K562 (cell line): ENCODE data around the gene EIF2S3. TPM values are rescaled to one million over a fixed set of nuclear protein-coding genes. Genes with fewer than 3 reads are reported as not detected.

ENCODE experiments used
- ATF7 ChIP-seq: fragments of 450-650 bp; IDR thresholded peaks from 2 replicates; pipeline ENCODE4 v1.7.1; 2014; ENCODE audit warnings: mild to moderate bottlenecking, moderate library complexity
- MXI1 ChIP-seq: IDR thresholded peaks from 2 replicates; pipeline ENCODE4 v1.6.1; 2011; ENCODE audit warnings: low read depth, mild to moderate bottlenecking, improper control_type of control experiment, low read length
- ZBED1 ChIP-seq: IDR thresholded peaks from 2 replicates; pipeline ENCODE4 v1.6.1; 2014
- ZNF766 ChIP-seq: fragments of 200-800 bp; sonication (Bioruptor generic); conservative IDR thresholded peaks from 2 replicates; pipeline ENCODE4 v1.6.1; 2016; ENCODE audit warnings: missing genetic modification characterization, missing compliant biosample characterization
- ZSCAN32 ChIP-seq: fragments of 450-650 bp; formaldehyde crosslinking; IDR thresholded peaks from 2 replicates; pipeline ENCODE4 v1.4.0; 2020; ENCODE audit warnings: mild to moderate bottlenecking, moderate library complexity
- polyA plus RNA-seq, 8 experiments: library from polyadenylated mRNA; depleted of rRNA in 4 of 8; stranded (reverse) in 5 of 8; unstranded in 3 of 8; fragments of >200 nt; fragmentation: Nextera tagmentation in 2 of 8; fragmentation: Illumina TruSeq in 1 of 8; extraction: Ambion mirVana in 2 of 8; extraction: Trizol in 1 of 8; gene quantifications; 2 replicates each; pipeline versions ENCODE4 v1.2.1 to v1.2.3, GENCODE V29; 2011 to 2014; ENCODE audit warnings: inconsistent platforms in 1 of 8, missing spikeins in 1 of 8
- total RNA-seq, 7 experiments: library from RNA; depleted of rRNA in 6 of 7; stranded (reverse); fragments of >200 nt in 6 of 7; fragmentation: Illumina TruSeq in 2 of 7; extraction: Trizol in 2 of 7; gene quantifications; 2 replicates each; pipeline versions ENCODE4 v1.2.1 to v1.2.3, GENCODE V29; 2011 to 2021; ENCODE audit warnings: low replicate concordance in 1 of 7
- TF ChIP-seq, protein P1 (sequence below): sonication (generic); formaldehyde crosslinking; IDR thresholded peaks from 2 replicates; pipeline ENCODE4 v1.8.1; 2023; ENCODE audit warnings: mild to moderate bottlenecking, missing genetic modification reagents
- TF ChIP-seq, protein P2 (sequence below), 3 experiments: IDR thresholded peaks in 2 of 3; conservative IDR thresholded peaks in 1 of 3; 2 replicates each; pipeline ENCODE4 v1.5.1; 2011 to 2012; ENCODE audit warnings: low read length in 3 of 3, mild to moderate bottlenecking in 3 of 3, control low read depth in 2 of 3, improper control_type of control experiment in 1 of 3, inconsistent platforms in 1 of 3, low read depth in 1 of 3, mixed read lengths in 1 of 3, moderate library complexity in 1 of 3; ENCODE audit not compliant: insufficient read depth in 2 of 3
- TF ChIP-seq, protein P3 (sequence below): fragments of 200-800 bp; sonication (Bioruptor generic); IDR thresholded peaks from 2 replicates; pipeline ENCODE4 v1.6.1; 2017; ENCODE audit warnings: missing genetic modification characterization, missing compliant biosample characterization
- TF ChIP-seq, protein P4 (sequence below): sonication (generic); formaldehyde crosslinking; IDR thresholded peaks from 2 replicates; pipeline ENCODE4 v1.8.0; 2023; ENCODE audit warnings: mild to moderate bottlenecking, missing genetic modification reagents
- TF ChIP-seq, protein P5 (sequence below): fragments of 250-450 bp; sonication (Bioruptor Pico); IDR thresholded peaks from 2 replicates; pipeline ENCODE4 v1.5.0; 2022; ENCODE audit warnings: mild to moderate bottlenecking

EIF2S3 gene
- total and polyA plus RNA-seq, 9 of the 15 experiments (the other 6 are each of a cell fraction or from before 2014, with no cell fraction given), result 148 to 439 (median 275) TPM

DNA sequence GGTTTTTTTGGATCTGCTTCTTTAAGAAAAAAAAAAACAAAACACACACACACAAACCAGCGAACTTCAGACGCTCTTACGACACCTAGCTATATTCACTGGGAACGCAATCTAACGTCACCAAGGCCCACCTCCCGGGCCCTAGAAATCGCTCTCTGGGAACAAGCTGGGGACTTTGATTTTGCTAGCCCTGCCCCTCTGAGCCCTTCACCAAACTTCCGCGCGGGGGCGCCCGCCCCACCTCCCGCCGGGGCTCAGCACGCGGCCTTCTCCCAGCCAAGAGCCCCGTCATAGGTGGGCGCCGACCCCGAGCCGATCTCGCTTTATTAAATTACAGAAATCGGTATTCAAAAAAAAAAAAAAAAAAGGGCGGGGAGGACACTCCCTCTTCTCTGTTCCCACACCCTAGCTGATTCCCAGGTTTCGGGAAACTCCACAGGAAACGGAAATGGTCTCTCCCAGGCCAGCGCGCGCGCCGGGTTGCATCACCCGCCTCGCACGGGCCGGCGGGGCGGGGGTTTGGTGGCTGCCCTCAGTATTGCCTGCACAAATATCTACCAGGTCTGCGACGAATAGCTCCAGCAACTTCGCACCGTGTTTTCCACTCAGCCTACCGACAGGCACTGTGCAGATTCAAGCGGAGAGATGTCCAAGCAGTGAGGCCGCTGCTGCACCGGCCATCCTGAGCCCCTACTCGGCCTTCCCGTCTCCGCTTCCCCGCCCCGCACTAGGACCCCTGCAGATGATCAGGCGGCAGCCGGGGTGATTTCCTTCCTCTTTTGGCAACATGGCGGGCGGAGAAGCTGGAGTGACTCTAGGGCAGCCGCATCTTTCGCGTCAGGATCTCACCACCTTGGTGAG, at the start of gene EIF2S3 (continued):
- TF ChIP-seq, protein P1, sequence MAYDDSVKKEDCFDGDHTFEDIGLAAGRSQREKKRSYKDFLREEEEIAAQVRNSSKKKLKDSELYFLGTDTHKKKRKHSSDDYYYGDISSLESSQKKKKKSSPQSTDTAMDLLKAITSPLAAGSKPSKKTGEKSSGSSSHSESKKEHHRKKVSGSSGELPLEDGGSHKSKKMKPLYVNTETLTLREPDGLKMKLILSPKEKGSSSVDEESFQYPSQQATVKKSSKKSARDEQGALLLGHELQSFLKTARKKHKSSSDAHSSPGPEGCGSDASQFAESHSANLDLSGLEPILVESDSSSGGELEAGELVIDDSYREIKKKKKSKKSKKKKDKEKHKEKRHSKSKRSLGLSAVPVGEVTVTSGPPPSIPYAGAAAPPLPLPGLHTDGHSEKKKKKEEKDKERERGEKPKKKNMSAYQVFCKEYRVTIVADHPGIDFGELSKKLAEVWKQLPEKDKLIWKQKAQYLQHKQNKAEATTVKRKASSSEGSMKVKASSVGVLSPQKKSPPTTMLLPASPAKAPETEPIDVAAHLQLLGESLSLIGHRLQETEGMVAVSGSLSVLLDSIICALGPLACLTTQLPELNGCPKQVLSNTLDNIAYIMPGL, result peak; percentile 72; the same call in 1 of the 2 replicates
- TF ChIP-seq ATF7 (peak; percentile 94), ZNF766 (CRISPR knock-in tag) (no peak), ZSCAN32 (peak; percentile 84), ZBED1 (no peak), MXI1 (0 out of 2 replicates have a peak, but pooled peaks have one; percentile 35)
- TF ChIP-seq, protein P2, sequence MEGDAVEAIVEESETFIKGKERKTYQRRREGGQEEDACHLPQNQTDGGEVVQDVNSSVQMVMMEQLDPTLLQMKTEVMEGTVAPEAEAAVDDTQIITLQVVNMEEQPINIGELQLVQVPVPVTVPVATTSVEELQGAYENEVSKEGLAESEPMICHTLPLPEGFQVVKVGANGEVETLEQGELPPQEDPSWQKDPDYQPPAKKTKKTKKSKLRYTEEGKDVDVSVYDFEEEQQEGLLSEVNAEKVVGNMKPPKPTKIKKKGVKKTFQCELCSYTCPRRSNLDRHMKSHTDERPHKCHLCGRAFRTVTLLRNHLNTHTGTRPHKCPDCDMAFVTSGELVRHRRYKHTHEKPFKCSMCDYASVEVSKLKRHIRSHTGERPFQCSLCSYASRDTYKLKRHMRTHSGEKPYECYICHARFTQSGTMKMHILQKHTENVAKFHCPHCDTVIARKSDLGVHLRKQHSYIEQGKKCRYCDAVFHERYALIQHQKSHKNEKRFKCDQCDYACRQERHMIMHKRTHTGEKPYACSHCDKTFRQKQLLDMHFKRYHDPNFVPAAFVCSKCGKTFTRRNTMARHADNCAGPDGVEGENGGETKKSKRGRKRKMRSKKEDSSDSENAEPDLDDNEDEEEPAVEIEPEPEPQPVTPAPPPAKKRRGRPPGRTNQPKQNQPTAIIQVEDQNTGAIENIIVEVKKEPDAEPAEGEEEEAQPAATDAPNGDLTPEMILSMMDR (IDR thresholded peaks at IDR 0.05 in 2 of 3, conservative IDR thresholded peaks at IDR 0.05 in 1 of 3; ENCODE audit: insufficient read depth in 2 of 3, low read depth in 1 of 3, low read length in 3 of 3), result peak; percentile 87 to 88 (median 88)
- TF ChIP-seq, protein P3, sequence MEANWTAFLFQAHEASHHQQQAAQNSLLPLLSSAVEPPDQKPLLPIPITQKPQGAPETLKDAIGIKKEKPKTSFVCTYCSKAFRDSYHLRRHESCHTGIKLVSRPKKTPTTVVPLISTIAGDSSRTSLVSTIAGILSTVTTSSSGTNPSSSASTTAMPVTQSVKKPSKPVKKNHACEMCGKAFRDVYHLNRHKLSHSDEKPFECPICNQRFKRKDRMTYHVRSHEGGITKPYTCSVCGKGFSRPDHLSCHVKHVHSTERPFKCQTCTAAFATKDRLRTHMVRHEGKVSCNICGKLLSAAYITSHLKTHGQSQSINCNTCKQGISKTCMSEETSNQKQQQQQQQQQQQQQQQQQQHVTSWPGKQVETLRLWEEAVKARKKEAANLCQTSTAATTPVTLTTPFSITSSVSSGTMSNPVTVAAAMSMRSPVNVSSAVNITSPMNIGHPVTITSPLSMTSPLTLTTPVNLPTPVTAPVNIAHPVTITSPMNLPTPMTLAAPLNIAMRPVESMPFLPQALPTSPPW (CRISPR knock-in tag), result peak; percentile 94
- TF ChIP-seq, protein P4, sequence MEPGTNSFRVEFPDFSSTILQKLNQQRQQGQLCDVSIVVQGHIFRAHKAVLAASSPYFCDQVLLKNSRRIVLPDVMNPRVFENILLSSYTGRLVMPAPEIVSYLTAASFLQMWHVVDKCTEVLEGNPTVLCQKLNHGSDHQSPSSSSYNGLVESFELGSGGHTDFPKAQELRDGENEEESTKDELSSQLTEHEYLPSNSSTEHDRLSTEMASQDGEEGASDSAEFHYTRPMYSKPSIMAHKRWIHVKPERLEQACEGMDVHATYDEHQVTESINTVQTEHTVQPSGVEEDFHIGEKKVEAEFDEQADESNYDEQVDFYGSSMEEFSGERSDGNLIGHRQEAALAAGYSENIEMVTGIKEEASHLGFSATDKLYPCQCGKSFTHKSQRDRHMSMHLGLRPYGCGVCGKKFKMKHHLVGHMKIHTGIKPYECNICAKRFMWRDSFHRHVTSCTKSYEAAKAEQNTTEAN, result no peak
- TF ChIP-seq, protein P5, sequence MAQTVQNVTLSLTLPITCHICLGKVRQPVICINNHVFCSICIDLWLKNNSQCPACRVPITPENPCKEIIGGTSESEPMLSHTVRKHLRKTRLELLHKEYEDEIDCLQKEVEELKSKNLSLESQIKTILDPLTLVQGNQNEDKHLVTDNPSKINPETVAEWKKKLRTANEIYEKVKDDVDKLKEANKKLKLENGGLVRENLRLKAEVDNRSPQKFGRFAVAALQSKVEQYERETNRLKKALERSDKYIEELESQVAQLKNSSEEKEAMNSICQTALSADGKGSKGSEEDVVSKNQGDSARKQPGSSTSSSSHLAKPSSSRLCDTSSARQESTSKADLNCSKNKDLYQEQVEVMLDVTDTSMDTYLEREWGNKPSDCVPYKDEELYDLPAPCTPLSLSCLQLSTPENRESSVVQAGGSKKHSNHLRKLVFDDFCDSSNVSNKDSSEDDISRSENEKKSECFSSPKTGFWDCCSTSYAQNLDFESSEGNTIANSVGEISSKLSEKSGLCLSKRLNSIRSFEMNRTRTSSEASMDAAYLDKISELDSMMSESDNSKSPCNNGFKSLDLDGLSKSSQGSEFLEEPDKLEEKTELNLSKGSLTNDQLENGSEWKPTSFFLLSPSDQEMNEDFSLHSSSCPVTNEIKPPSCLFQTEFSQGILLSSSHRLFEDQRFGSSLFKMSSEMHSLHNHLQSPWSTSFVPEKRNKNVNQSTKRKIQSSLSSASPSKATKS, result no peak
